Kidney (tissue), 14 donors: ENCODE results near the gene BZW2. TPM values are rescaled to one million over a fixed set of nuclear protein-coding genes. Genes with fewer than 3 reads are reported as not detected.

ENCODE experiments used
- DNase-seq, 5 donors: peaks; one replicate each; pipeline ENCODE4 v3.0.0-alpha.2; 2013 to 2020
- FAIRE-seq: peaks from 2 replicates; lab custom pipeline; 2012; peaks lifted over from hg19 to GRCh38; lab: Jason Lieb, UNC
- H3K27ac ChIP-seq, 2 donors: one replicate each; pipeline ENCODE4 v1.7.0; 2013; ENCODE audit warnings: low read depth in 2 of 2, low read length in 2 of 2, inconsistent platforms in 1 of 2
- H3K27me3 ChIP-seq: one replicate; pipeline ENCODE4 v1.7.1; 2013; ENCODE audit warnings: low read length, inconsistent platforms; ENCODE audit not compliant: control insufficient read depth, insufficient read depth
- H3K36me3 ChIP-seq, 3 donors: one replicate each; pipeline versions ENCODE4 v1.7.0 to v1.7.1; 2013; ENCODE audit warnings: low read length in 3 of 3, control low read depth in 1 of 3, inconsistent platforms in 1 of 3; ENCODE audit not compliant: insufficient read depth in 3 of 3, control insufficient read depth in 2 of 3
- H3K4me1 ChIP-seq, 3 donors: one replicate each; pipeline versions ENCODE4 v1.7.0 to v1.7.1; 2013; ENCODE audit warnings: low read length in 3 of 3, inconsistent platforms in 1 of 3, low read depth in 1 of 3; ENCODE audit not compliant: control insufficient read depth in 2 of 3, insufficient read depth in 2 of 3
- H3K4me3 ChIP-seq, 3 donors: one replicate each; pipeline versions ENCODE4 v1.7.0 to v1.8.1; 2013; ENCODE audit warnings: low read length in 3 of 3, control low read depth in 1 of 3, inconsistent platforms in 1 of 3
- H3K9ac ChIP-seq, 3 donors: one replicate each; pipeline versions ENCODE4 v1.7.0 to v1.7.1; 2013; ENCODE audit warnings: low read length in 3 of 3, control low read depth in 1 of 3, inconsistent platforms in 1 of 3
- H3K9me3 ChIP-seq, 3 donors: one replicate each; pipeline versions ENCODE4 v1.7.0 to v1.7.1; 2013; ENCODE audit warnings: low read length in 3 of 3, control low read depth in 1 of 3, inconsistent platforms in 1 of 3; ENCODE audit not compliant: control insufficient read depth in 2 of 3, insufficient read depth in 1 of 3
- intact Hi-C: fragments of 100-400 bp; cut with DNase I; formaldehyde crosslinking; loops from one replicate; pipeline ENCODE4 v1.11.1; 2022
- polyA plus RNA-seq: library from polyadenylated mRNA; stranded (reverse); fragments of 350-450 nt; fragmentation: Illumina TruSeq; extraction: RNeasy Lipid Tissue Mini Kit (QIAGEN cat#74804); gene quantifications from one replicate; pipeline ENCODE4 v1.2.3, GENCODE V29; 2014; ENCODE audit warnings: low read depth, low replicate concordance; ENCODE audit not compliant: insufficient read depth
- total RNA-seq: library from RNA; stranded (reverse); fragmentation: NEBNext Ultra II Directional; extraction: Animal tissue kit (Norgen Biotek cat#: 25700); gene quantifications from one replicate; pipeline ENCODE4 v1.2.1, GENCODE V29; 2021
- TF ChIP-seq, protein P1 (sequence below): IDR thresholded peaks from 3 replicates; pipeline ENCODE4 v1.5.1; 2012; ENCODE audit warnings: mild to moderate bottlenecking, moderate library complexity, borderline replicate concordance; ENCODE audit not compliant: insufficient read depth; ENCODE audit errors: extremely low read depth
- donor health status: control.
- donor health status: control.
- donor health status: control.
- donor health status: control.
- donor health status: control.
- donor health status: DM: yes; HTN: yes; CAD: no.
- donor health status: Normal renal cell carcinoma (clear cell type).

Gene BZW2
- total and polyA plus RNA-seq, 2 donors from 2014 or later = 24.8 to 49.1 TPM

DNA sequence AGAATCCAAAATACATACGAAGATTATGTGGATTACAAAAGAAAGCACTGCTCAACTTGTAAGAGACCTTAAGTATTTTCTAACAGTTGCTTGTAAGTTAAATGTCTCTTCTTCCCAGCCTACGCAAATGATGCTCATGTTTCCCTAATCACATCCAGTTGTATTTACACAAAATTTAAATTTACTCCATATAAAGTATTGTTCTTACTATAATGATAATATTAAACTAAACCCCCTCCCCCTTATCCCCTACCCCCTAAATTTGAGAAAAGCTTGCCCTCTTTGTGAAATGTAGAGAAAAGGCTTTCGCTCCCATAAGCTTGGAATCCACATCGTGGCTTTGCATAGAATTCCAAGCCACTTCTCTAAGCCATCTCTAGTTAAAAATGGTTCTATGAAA is 29.9 kb upstream of the BZW2 start:
- no peaks in the 10 kb centered on the region for H3K27me3 ChIP-seq
- intact Hi-C loops = no loop called here
- no peak for FAIRE-seq
- DNase-seq = no peak
- no peaks in the 10 kb centered on the region for H3K9me3 ChIP-seq
- TF ChIP-seq, protein P1, sequence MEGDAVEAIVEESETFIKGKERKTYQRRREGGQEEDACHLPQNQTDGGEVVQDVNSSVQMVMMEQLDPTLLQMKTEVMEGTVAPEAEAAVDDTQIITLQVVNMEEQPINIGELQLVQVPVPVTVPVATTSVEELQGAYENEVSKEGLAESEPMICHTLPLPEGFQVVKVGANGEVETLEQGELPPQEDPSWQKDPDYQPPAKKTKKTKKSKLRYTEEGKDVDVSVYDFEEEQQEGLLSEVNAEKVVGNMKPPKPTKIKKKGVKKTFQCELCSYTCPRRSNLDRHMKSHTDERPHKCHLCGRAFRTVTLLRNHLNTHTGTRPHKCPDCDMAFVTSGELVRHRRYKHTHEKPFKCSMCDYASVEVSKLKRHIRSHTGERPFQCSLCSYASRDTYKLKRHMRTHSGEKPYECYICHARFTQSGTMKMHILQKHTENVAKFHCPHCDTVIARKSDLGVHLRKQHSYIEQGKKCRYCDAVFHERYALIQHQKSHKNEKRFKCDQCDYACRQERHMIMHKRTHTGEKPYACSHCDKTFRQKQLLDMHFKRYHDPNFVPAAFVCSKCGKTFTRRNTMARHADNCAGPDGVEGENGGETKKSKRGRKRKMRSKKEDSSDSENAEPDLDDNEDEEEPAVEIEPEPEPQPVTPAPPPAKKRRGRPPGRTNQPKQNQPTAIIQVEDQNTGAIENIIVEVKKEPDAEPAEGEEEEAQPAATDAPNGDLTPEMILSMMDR = no peak
- peaks cover 4 to 13% (median 5%) of the 10 kb centered on the region in 3 donors for H3K36me3 ChIP-seq
- H3K4me3 ChIP-seq = no peak overlapping the region
- H3K4me1 ChIP-seq = no peaks in the 10 kb centered on the region
- H3K9ac ChIP-seq = no peak overlapping the region
- no peak overlapping the region for H3K27ac ChIP-seq

DNA sequence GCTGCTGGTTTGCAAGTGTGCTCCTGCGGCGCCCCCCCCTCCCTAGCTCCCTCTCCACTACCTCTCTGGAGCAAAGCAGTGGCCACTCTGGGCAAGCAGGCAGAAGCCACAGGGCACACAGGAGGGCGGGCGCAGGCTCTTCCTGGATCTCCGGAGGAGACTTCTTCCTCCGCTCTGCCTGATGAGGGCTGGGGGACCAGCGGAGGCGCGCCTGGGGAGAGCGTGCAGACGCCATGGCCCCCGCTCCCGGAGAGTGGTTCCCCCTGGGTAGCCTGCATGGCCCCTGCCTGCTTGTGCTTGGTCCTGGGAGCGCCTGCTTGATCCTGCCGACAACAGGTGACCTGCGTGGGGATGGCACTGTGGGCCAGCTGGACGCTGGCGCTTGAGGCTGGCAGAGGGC is 29.4 kb upstream of the BZW2 start:
- no peak for FAIRE-seq
- Histone ChIP-seq H3K27me3 (no peaks in the 10 kb centered on the region), H3K27ac (no peak overlapping the region), H3K9ac (no peak overlapping the region), H3K4me1 (no peaks in the 10 kb centered on the region), H3K4me3 (no peak overlapping the region), H3K9me3 (no peaks in the 10 kb centered on the region), H3K36me3 (peaks cover 4 to 13% (median 5%) of the 10 kb centered on the region in 3 donors)
- DNase-seq = peak in 1 of 5 donors; percentile 72
- intact Hi-C loops = no loop called here
- TF ChIP-seq, protein P1 = no peak

DNA sequence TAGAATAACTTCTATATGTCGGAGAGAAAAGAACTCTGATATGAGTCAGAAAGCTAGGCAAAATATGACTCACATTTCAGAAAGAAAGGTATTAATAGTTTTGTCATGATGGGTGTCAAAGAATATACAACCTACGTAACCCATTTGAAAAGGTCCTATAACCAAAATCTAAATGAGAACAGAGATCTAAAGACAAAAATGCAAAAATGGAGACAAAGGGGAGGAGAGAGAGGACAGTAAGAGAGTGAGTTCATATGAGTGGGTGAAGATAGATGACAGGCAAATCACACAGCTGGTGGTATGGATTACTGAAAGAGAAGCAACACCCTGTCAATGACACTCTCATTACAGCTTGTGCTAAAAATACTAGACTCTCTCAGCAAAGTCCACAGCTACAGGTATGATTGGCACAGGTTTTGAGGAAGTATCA is 26.0 kb upstream of the BZW2 start:
- no peak for FAIRE-seq
- TF ChIP-seq, protein P1 = no peak
- Histone ChIP-seq H3K4me3 (no peak overlapping the region), H3K9me3 (no peaks in the 10 kb centered on the region), H3K27me3 (no peaks in the 10 kb centered on the region), H3K27ac (no peak overlapping the region), H3K4me1 (no peaks in the 10 kb centered on the region), H3K9ac (no peak overlapping the region), H3K36me3 (peaks cover 5 to 18% (median 6%) of the 10 kb centered on the region in 3 donors)
- DNase-seq = no peak
- intact Hi-C loops = no loop called here

DNA sequence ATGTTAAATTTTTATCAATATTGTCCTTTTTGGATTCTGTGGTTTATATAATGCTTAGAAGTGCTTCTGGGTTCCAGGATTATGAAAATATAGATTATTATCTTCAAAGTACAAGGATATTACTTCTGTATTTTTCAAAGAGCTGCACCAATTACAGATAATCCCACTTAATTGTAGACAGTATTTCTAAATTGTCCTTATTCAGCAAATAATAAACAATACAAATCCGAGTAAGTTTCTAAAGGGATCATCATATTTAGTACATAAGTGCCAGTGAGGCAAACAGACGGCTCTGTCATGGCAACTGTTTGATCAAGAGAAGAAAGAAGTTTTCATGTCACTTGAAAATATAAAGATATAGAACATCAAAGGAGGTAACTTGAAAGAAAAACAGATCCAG is 19.6 kb upstream of the BZW2 start:
- Histone ChIP-seq H3K27me3 (no peaks in the 10 kb centered on the region), H3K9me3 (no peaks in the 10 kb centered on the region), H3K9ac (no peak overlapping the region), H3K36me3 (peaks cover 3 to 10% (median 5%) of the 10 kb centered on the region in 3 donors), H3K4me3 (no peak overlapping the region), H3K4me1 (no peaks in the 10 kb centered on the region), H3K27ac (no peak overlapping the region)
- intact Hi-C loops = no loop called here
- no peak for DNase-seq
- no peak for FAIRE-seq
- TF ChIP-seq, protein P1 = no peak
